HUES48 (cell line): ENCODE measurements around the gene FAM53A.
"Not testable (repeated sequence)": the region's sequence is repeated elsewhere in the genome, so short reads cannot be mapped to it uniquely, and the experiment has no call there.

Experiments
- H3K27ac ChIP-seq: one replicate; pipeline ENCODE4 v1.7.0; 2013; ENCODE audit warnings: low read depth, low read length, inconsistent platforms
- H3K27me3 ChIP-seq: 2 replicates; pipeline ENCODE4 v1.6.1; 2013; ENCODE audit warnings: mild to moderate bottlenecking, low read length; ENCODE audit not compliant: control insufficient read depth, insufficient read depth
- H3K36me3 ChIP-seq: 2 replicates; pipeline ENCODE4 v1.6.1; 2013; ENCODE audit warnings: low read length; ENCODE audit not compliant: control insufficient read depth, insufficient read depth
- H3K4me1 ChIP-seq: 2 replicates; pipeline ENCODE4 v1.6.1; 2013; ENCODE audit warnings: mild to moderate bottlenecking, low read length; ENCODE audit not compliant: control insufficient read depth, insufficient read depth
- H3K4me3 ChIP-seq: 2 replicates; pipeline ENCODE4 v1.5.1; 2013; ENCODE audit warnings: mild to moderate bottlenecking, low read depth, low read length
- H3K9ac ChIP-seq: 2 replicates; pipeline ENCODE4 v1.6.1; 2013; ENCODE audit warnings: mild to moderate bottlenecking, low read depth, low read length, moderate library complexity
- H3K9me3 ChIP-seq: 2 replicates; pipeline ENCODE4 v1.6.1; 2013; ENCODE audit warnings: low read length; ENCODE audit not compliant: control insufficient read depth, insufficient read depth

FAM53A gene

GRCh38 chr4:1676605-1677525 lies 7.2 kb downstream of the FAM53A start:
- H3K4me3 ChIP-seq, result no peak overlapping the region
- no peaks in the 10 kb centered on the region for H3K9me3 ChIP-seq
- no peaks in the 10 kb centered on the region for H3K4me1 ChIP-seq
- no peaks in the 10 kb centered on the region for H3K36me3 ChIP-seq
- H3K27ac ChIP-seq, result no peak overlapping the region
- H3K9ac ChIP-seq, result no peak overlapping the region
- H3K27me3 ChIP-seq, result no peaks in the 10 kb centered on the region

- Histone ChIP-seq H3K27me3 (no peaks in the 10 kb centered on the region), H3K9ac (no peak overlapping the region)
These were observed 8.3 kb downstream of the FAM53A start for GRCh38 chr4:1675802-1676137.

GRCh38 chr4:1675136-1675801 lies 8.8 kb downstream of the FAM53A start:
- Histone ChIP-seq H3K9me3 (no peaks in the 10 kb centered on the region), H3K27ac (no peak overlapping the region), H3K27me3 (no peaks in the 10 kb centered on the region), H3K4me1 (no peaks in the 10 kb centered on the region), H3K36me3 (no peaks in the 10 kb centered on the region), H3K9ac (no peak overlapping the region), H3K4me3 (no peak overlapping the region)

More at GRCh38 chr4:1675802-1676137, 8.3 kb downstream of the FAM53A start:
- H3K36me3 ChIP-seq, result no peaks in the 10 kb centered on the region
- no peak overlapping the region for H3K4me3 ChIP-seq
- H3K27ac ChIP-seq, result no peak overlapping the region
- H3K4me1 ChIP-seq, result no peaks in the 10 kb centered on the region
- H3K9me3 ChIP-seq, result no peaks in the 10 kb centered on the region

- Histone ChIP-seq H3K9ac (no peak overlapping the region), H3K4me3 (no peak overlapping the region), H3K36me3 (no peaks in the 10 kb centered on the region), H3K4me1 (no peaks in the 10 kb centered on the region), H3K9me3 (no peaks in the 10 kb centered on the region), H3K27ac (no peak overlapping the region), H3K27me3 (no peaks in the 10 kb centered on the region)
These were observed 9.4 kb downstream of the FAM53A start for GRCh38 chr4:1674682-1675081.

GRCh38 chr4:1673671-1674070 lies 10.4 kb downstream of the FAM53A start:
- Histone ChIP-seq H3K4me3 (no peak overlapping the region), H3K9ac (no peak overlapping the region), H3K9me3 (no peaks in the 10 kb centered on the region), H3K4me1 (no peaks in the 10 kb centered on the region; the same call in 1 of the 2 replicates), H3K27me3 (no peaks in the 10 kb centered on the region), H3K27ac (no peak overlapping the region), H3K36me3 (no peaks in the 10 kb centered on the region)

GRCh38 chr4:1671011-1671410 lies 13.1 kb downstream of the FAM53A start:
- H3K9me3 ChIP-seq, H3K27ac ChIP-seq, H3K4me1 ChIP-seq, H3K9ac ChIP-seq, H3K27me3 ChIP-seq, H3K4me3 ChIP-seq, H3K36me3 ChIP-seq: not testable (repeated sequence)

- no peak overlapping the region for H3K27ac ChIP-seq
- no peaks in the 10 kb centered on the region for H3K27me3 ChIP-seq
- H3K36me3 ChIP-seq, result no peaks in the 10 kb centered on the region
- no peak overlapping the region for H3K4me3 ChIP-seq
- no peaks in the 10 kb centered on the region; the same call in 1 of the 2 replicates for H3K4me1 ChIP-seq
- H3K9ac ChIP-seq, result no peak overlapping the region
- H3K9me3 ChIP-seq, result no peaks in the 10 kb centered on the region
These were observed 13.8 kb downstream of the FAM53A start for GRCh38 chr4:1670279-1670678.

- Histone ChIP-seq H3K9me3 (no peaks in the 10 kb centered on the region), H3K4me3 (no peak overlapping the region), H3K27me3 (no peaks in the 10 kb centered on the region)
These were observed 14.3 kb downstream of the FAM53A start for GRCh38 chr4:1669850-1670249.

GRCh38 chr4:1669270-1669669 lies 14.8 kb downstream of the FAM53A start:
- Histone ChIP-seq H3K4me1 (no peaks in the 10 kb centered on the region; the same call in 1 of the 2 replicates), H3K27ac (no peak overlapping the region), H3K9ac (no peak overlapping the region)

More at GRCh38 chr4:1669850-1670249, 14.3 kb downstream of the FAM53A start:
- Histone ChIP-seq H3K9ac (no peak overlapping the region), H3K27ac (no peak overlapping the region), H3K36me3 (no peaks in the 10 kb centered on the region), H3K4me1 (no peaks in the 10 kb centered on the region; the same call in 1 of the 2 replicates)

GRCh38 chr4:1668488-1668840 lies 15.6 kb downstream of the FAM53A start:
- H3K9ac ChIP-seq, result no peak overlapping the region
- H3K9me3 ChIP-seq, result no peaks in the 10 kb centered on the region
- no peaks in the 10 kb centered on the region for H3K36me3 ChIP-seq
- no peak overlapping the region for H3K27ac ChIP-seq
- no peaks in the 10 kb centered on the region for H3K27me3 ChIP-seq
- H3K4me3 ChIP-seq, result no peak overlapping the region
- no peaks in the 10 kb centered on the region; the same call in 1 of the 2 replicates for H3K4me1 ChIP-seq

More at GRCh38 chr4:1669270-1669669, 14.8 kb downstream of the FAM53A start:
- no peak overlapping the region for H3K4me3 ChIP-seq
- H3K27me3 ChIP-seq, result no peaks in the 10 kb centered on the region
- no peaks in the 10 kb centered on the region for H3K9me3 ChIP-seq
- H3K36me3 ChIP-seq, result no peaks in the 10 kb centered on the region

- no peaks in the 10 kb centered on the region for H3K9me3 ChIP-seq
- no peaks in the 10 kb centered on the region for H3K27me3 ChIP-seq
- H3K4me3 ChIP-seq, result no peak overlapping the region
- H3K4me1 ChIP-seq, result no peaks in the 10 kb centered on the region; the same call in 1 of the 2 replicates
- H3K27ac ChIP-seq, result no peak overlapping the region
- H3K36me3 ChIP-seq, result no peaks in the 10 kb centered on the region
- H3K9ac ChIP-seq, result no peak overlapping the region
These were observed 16.8 kb downstream of the FAM53A start for GRCh38 chr4:1667273-1667672.
